HG03565 (cell line): ENCODE data around the gene SRSF3.
"Not testable (repeated sequence)": the region's sequence is repeated elsewhere in the genome, so short reads cannot be mapped to it uniquely, and the experiment has no call there.

Experiments
- ATAC-seq: cut with Tn5 transposase; IDR thresholded peaks from one replicate; pipeline ENCODE4 v1.9.1; 2021; ENCODE audit warnings: mild to moderate bottlenecking, moderate library complexity; ENCODE audit not compliant: unreplicated experiment

Gene SRSF3

GRCh38 chr6:36594029-36594815 lies at the start of gene SRSF3:
SRSF3 (plus strand) TSS chr6:36594362; CDS start chr6:36596763, 2,401 bp downstream.
- peak; percentile 85 for ATAC-seq

GRCh38 chr6:36545767-36546307 lies 48.3 kb upstream of the SRSF3 start:
- ATAC-seq = no peak

- ATAC-seq = no peak
These were observed 47.7 kb upstream of the SRSF3 start for GRCh38 chr6:36546308-36546919.

- peak; percentile 56 for ATAC-seq
These were observed 47.1 kb upstream of the SRSF3 start, which contains the start of gene STK38 for GRCh38 chr6:36546920-36547645. STK38 (minus strand) TSS chr6:36547479; CDS start chr6:36540202, 7,277 bp downstream.

GRCh38 chr6:36547646-36548400 lies 46.3 kb upstream of the SRSF3 start:
- ATAC-seq = no peak

GRCh38 chr6:36548401-36548743 lies 45.8 kb upstream of the SRSF3 start:
- no peak for ATAC-seq

- ATAC-seq = no peak
These were observed 43.6 kb upstream of the SRSF3 start for GRCh38 chr6:36550473-36551000.

GRCh38 chr6:36555750-36556252 lies 38.4 kb upstream of the SRSF3 start:
- no peak for ATAC-seq

GRCh38 chr6:36556281-36556680 lies 37.9 kb upstream of the SRSF3 start:
- ATAC-seq = no peak

GRCh38 chr6:36559011-36559793 lies 35.0 kb upstream of the SRSF3 start:
- ATAC-seq = no peak

- no peak for ATAC-seq
These were observed 33.3 kb upstream of the SRSF3 start for GRCh38 chr6:36560822-36561221.

GRCh38 chr6:36563237-36563927 lies 30.8 kb upstream of the SRSF3 start:
- no peak for ATAC-seq

GRCh38 chr6:36563928-36564284 lies 30.3 kb upstream of the SRSF3 start:
- ATAC-seq = no peak

- ATAC-seq = no peak
These were observed 27.7 kb upstream of the SRSF3 start for GRCh38 chr6:36566418-36566905.

- no peak for ATAC-seq
These were observed 23.9 kb upstream of the SRSF3 start for GRCh38 chr6:36570264-36570663.

- ATAC-seq = no peak
These were observed 22.8 kb upstream of the SRSF3 start for GRCh38 chr6:36571122-36572043.

GRCh38 chr6:36572353-36573311 lies 21.5 kb upstream of the SRSF3 start:
- not testable (repeated sequence) for ATAC-seq
